ENCODE results near the gene MLNR. TPM values are rescaled to one million over a fixed set of nuclear protein-coding genes. Genes with fewer than 3 reads are reported as not detected.

The MLNR gene
- total and polyA plus RNA-seq, 4 donors, result 0.09 TPM; not detected in 3

DNA sequence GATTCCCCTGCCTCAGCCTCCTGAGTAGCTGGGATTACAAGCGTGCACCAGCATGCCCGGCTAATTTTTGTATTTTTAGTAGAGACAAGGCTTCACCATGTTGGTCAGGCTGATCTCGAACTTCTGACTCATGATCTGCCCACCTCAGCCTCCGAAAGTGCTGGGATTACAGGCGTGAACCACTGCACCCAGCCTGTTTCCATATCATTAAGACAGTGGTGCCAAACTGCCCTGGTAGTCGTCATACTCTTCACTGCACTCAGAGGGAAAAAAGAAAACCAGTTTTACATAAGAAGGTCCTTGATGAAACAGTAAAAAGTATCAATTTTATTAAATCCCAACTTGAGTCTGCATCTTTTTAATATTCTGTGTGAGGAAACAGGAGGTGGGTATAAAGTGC lies 42.5 kb downstream of the MLNR start:
- peaks cover 0 to 2% (median 0%) of the 10 kb centered on the region in 4 donors for H3K4me1 ChIP-seq (ENCODE audit: control insufficient read depth in 4 of 4, insufficient read depth in 4 of 4, low read length in 3 of 4)
- TF ChIP-seq EGR1 (IDR thresholded peaks at IDR 0.05; ENCODE audit: low read depth in 2 of 2), result no peak
- H3K36me3 ChIP-seq (ENCODE audit: control insufficient read depth in 4 of 4, insufficient read depth in 3 of 4, low read depth in 1 of 4, low read length in 3 of 4), result peaks cover 3 to 31% (median 21%) of the 10 kb centered on the region in 4 donors
- no peak overlapping the region for H3K9ac ChIP-seq (ENCODE audit: low read depth in 1 of 2, low read length in 2 of 2)
- DNase-seq (ENCODE audit: low spot score), result no peak
- no peaks in the 10 kb centered on the region for H3K9me3 ChIP-seq (ENCODE audit: control insufficient read depth in 4 of 4, low read length in 3 of 4)
- no peak overlapping the region for H3K4me3 ChIP-seq (ENCODE audit: low read depth in 1 of 3, low read length in 3 of 3)
- 91% methylated on average over 6 of the region's 6 CpGs for WGBS
- H3K27ac ChIP-seq (ENCODE audit: low read depth in 1 of 2, low read length in 2 of 2), result no peak overlapping the region
- no peaks in the 10 kb centered on the region for H3K27me3 ChIP-seq (ENCODE audit: control insufficient read depth in 4 of 4, insufficient read depth in 4 of 4, low read length in 3 of 4)

DNA sequence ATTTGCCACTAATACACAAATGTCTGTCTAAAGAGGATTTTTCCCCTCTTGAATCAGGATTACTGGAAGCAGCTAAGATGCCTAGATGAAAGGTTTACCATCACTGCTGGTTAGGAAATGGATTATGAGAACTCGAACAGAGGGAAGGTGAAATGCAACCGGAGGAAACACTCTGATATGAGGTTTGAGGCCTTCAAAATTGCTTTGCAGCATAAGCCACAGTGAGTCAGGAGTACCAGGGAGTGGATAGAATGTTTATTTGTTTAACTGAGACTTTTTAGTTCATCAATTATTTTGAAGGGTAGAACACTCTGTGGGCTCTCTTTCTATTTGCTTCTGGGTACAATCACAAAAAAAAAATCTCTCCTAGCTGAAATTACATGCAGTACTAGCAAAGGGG lies 45.7 kb downstream of the MLNR start:
- H3K4me1 ChIP-seq (ENCODE audit: control insufficient read depth in 4 of 4, insufficient read depth in 4 of 4, low read length in 3 of 4), result no peaks in the 10 kb centered on the region
- no peak overlapping the region for H3K9ac ChIP-seq (ENCODE audit: low read depth in 1 of 2, low read length in 2 of 2)
- WGBS, result 82% methylated on average over 2 of the region's 2 CpGs
- peaks cover 2 to 25% (median 15%) of the 10 kb centered on the region in 4 donors for H3K36me3 ChIP-seq (ENCODE audit: control insufficient read depth in 4 of 4, insufficient read depth in 3 of 4, low read depth in 1 of 4, low read length in 3 of 4)
- no peaks in the 10 kb centered on the region for H3K27me3 ChIP-seq (ENCODE audit: control insufficient read depth in 4 of 4, insufficient read depth in 4 of 4, low read length in 3 of 4)
- no peak for TF ChIP-seq TAF1 (conservative IDR thresholded peaks at IDR 0.05)
- no peak for TF ChIP-seq RXRA (IDR thresholded peaks at IDR 0.05)
- TF ChIP-seq FOXA1 (IDR thresholded peaks at IDR 0.05), result no peak
- TF ChIP-seq, protein P1, sequence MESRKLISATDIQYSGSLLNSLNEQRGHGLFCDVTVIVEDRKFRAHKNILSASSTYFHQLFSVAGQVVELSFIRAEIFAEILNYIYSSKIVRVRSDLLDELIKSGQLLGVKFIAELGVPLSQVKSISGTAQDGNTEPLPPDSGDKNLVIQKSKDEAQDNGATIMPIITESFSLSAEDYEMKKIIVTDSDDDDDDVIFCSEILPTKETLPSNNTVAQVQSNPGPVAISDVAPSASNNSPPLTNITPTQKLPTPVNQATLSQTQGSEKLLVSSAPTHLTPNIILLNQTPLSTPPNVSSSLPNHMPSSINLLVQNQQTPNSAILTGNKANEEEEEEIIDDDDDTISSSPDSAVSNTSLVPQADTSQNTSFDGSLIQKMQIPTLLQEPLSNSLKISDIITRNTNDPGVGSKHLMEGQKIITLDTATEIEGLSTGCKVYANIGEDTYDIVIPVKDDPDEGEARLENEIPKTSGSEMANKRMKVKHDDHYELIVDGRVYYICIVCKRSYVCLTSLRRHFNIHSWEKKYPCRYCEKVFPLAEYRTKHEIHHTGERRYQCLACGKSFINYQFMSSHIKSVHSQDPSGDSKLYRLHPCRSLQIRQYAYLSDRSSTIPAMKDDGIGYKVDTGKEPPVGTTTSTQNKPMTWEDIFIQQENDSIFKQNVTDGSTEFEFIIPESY (IDR thresholded peaks at IDR 0.05), result no peak
- TF ChIP-seq YY1 (IDR thresholded peaks at IDR 0.05), result no peak
- no peak for DNase-seq (ENCODE audit: low spot score)
- no peak overlapping the region for H3K27ac ChIP-seq (ENCODE audit: low read depth in 1 of 2, low read length in 2 of 2)
- no peak overlapping the region for H3K4me3 ChIP-seq (ENCODE audit: low read depth in 1 of 3, low read length in 3 of 3)
- H3K9me3 ChIP-seq (ENCODE audit: control insufficient read depth in 4 of 4, low read length in 3 of 4), result no peaks in the 10 kb centered on the region

DNA sequence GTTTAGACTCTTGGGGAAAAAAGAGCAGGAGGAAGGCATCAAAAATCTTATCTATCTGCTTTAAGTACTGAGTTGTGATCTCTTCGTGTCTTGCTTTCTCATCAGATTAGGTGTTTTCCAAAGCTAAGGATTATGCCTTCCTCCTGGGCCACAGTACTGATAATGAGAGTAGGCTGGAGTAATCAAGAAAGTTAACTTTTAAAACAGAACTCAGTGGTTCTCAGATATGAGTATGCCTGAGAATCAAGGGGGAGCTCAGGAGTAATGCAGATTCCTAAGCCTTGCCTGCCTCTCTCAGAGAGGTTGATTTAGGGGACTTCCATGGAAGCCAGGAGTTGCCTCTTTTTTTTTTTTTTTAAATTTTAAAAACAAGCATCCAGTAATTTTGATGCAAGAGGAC lies 51.1 kb downstream of the MLNR start:
- TF ChIP-seq, protein P2, sequence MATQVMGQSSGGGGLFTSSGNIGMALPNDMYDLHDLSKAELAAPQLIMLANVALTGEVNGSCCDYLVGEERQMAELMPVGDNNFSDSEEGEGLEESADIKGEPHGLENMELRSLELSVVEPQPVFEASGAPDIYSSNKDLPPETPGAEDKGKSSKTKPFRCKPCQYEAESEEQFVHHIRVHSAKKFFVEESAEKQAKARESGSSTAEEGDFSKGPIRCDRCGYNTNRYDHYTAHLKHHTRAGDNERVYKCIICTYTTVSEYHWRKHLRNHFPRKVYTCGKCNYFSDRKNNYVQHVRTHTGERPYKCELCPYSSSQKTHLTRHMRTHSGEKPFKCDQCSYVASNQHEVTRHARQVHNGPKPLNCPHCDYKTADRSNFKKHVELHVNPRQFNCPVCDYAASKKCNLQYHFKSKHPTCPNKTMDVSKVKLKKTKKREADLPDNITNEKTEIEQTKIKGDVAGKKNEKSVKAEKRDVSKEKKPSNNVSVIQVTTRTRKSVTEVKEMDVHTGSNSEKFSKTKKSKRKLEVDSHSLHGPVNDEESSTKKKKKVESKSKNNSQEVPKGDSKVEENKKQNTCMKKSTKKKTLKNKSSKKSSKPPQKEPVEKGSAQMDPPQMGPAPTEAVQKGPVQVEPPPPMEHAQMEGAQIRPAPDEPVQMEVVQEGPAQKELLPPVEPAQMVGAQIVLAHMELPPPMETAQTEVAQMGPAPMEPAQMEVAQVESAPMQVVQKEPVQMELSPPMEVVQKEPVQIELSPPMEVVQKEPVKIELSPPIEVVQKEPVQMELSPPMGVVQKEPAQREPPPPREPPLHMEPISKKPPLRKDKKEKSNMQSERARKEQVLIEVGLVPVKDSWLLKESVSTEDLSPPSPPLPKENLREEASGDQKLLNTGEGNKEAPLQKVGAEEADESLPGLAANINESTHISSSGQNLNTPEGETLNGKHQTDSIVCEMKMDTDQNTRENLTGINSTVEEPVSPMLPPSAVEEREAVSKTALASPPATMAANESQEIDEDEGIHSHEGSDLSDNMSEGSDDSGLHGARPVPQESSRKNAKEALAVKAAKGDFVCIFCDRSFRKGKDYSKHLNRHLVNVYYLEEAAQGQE (IDR thresholded peaks at IDR 0.05), result no peak
- TF ChIP-seq GABPA (IDR thresholded peaks at IDR 0.05 in 1 of 2, conservative IDR thresholded peaks at IDR 0.05 in 1 of 2) (no peak), FOXA1 (IDR thresholded peaks at IDR 0.05) (no peak), ATF3 (IDR thresholded peaks at IDR 0.05) (no peak), EGR1 (IDR thresholded peaks at IDR 0.05; ENCODE audit: low read depth in 2 of 2) (no peak), MAX (IDR thresholded peaks at IDR 0.05) (no peak), JUND (IDR thresholded peaks at IDR 0.05) (no peak), HNF4G (IDR thresholded peaks at IDR 0.05) (no peak), SP1 (IDR thresholded peaks at IDR 0.05) (no peak), NR2F2 (IDR thresholded peaks at IDR 0.05) (no peak), YY1 (IDR thresholded peaks at IDR 0.05) (no peak)
- TF ChIP-seq, protein P1 (IDR thresholded peaks at IDR 0.05), result no peak
- H3K9me3 ChIP-seq (ENCODE audit: control insufficient read depth in 4 of 4, low read length in 3 of 4), result no peaks in the 10 kb centered on the region
- H3K4me1 ChIP-seq (ENCODE audit: control insufficient read depth in 4 of 4, insufficient read depth in 4 of 4, low read length in 3 of 4), result no peaks in the 10 kb centered on the region
- no peak overlapping the region for H3K27ac ChIP-seq (ENCODE audit: low read depth in 1 of 2, low read length in 2 of 2)
- no peak for DNase-seq (ENCODE audit: low spot score)
- peaks cover 2 to 13% (median 8%) of the 10 kb centered on the region in 4 donors for H3K36me3 ChIP-seq (ENCODE audit: control insufficient read depth in 4 of 4, insufficient read depth in 3 of 4, low read depth in 1 of 4, low read length in 3 of 4)
- no peak overlapping the region for H3K4me3 ChIP-seq (ENCODE audit: low read depth in 1 of 3, low read length in 3 of 3)
- H3K9ac ChIP-seq (ENCODE audit: low read depth in 1 of 2, low read length in 2 of 2), result no peak overlapping the region
- 83% methylated on average over 1 of the region's 1 CpG for WGBS
- no peaks in the 10 kb centered on the region for H3K27me3 ChIP-seq (ENCODE audit: control insufficient read depth in 4 of 4, insufficient read depth in 4 of 4, low read length in 3 of 4)

All from liver (tissue), 9 donors.